Hematopoietic multipotent progenitor cell (in vitro differentiated cells): ENCODE measurements around the gene TNFAIP8L3. TPM values are rescaled to one million over a fixed set of nuclear protein-coding genes. Genes with fewer than 3 reads are reported as not detected.
A peak's percentile ranks its signal among the peaks of the same experiment; 100 is the strongest.

ENCODE experiments used
- DNase-seq, 3 donors: peaks; one replicate each; pipeline ENCODE4 v3.0.0-alpha.2; 2011 to 2015; ENCODE audit warnings: low read depth in 2 of 3, low spot score in 2 of 3
- total RNA-seq: library from RNA; depleted of rRNA; stranded (reverse); fragments of >200 nt; gene quantifications from one replicate; pipeline ENCODE4 v1.2.3, GENCODE V29; 2012

Gene TNFAIP8L3
- total RNA-seq, 1 donor: not detected

- DNase-seq: no peak
Measured at GRCh38 chr15:51119120-51119519, 24.4 kb upstream of the TNFAIP8L3 start.

GRCh38 chr15:51117270-51117669 is 22.6 kb upstream of the TNFAIP8L3 start:
- no peak for DNase-seq

GRCh38 chr15:51114437-51115119 is 19.9 kb upstream of the TNFAIP8L3 start:
- DNase-seq: no peak

- DNase-seq: no peak
Measured at GRCh38 chr15:51112078-51112477, 17.4 kb upstream of the TNFAIP8L3 start.

- no peak for DNase-seq
Measured at GRCh38 chr15:51111061-51111460, 16.4 kb upstream of the TNFAIP8L3 start.

GRCh38 chr15:51110171-51110570 is 15.5 kb upstream of the TNFAIP8L3 start:
- no peak for DNase-seq

GRCh38 chr15:51108933-51109550 is 14.3 kb upstream of the TNFAIP8L3 start:
- no peak for DNase-seq

GRCh38 chr15:51107612-51108011 is 12.9 kb upstream of the TNFAIP8L3 start:
- DNase-seq: no peak

- no peak for DNase-seq
Measured at GRCh38 chr15:51106481-51106880, 11.8 kb upstream of the TNFAIP8L3 start.

- no peak for DNase-seq
Measured at GRCh38 chr15:51105430-51106016, 10.8 kb upstream of the TNFAIP8L3 start.

- DNase-seq: no peak
Measured at GRCh38 chr15:51104512-51104911, 9.8 kb upstream of the TNFAIP8L3 start.

GRCh38 chr15:51103330-51103729 is 8.6 kb upstream of the TNFAIP8L3 start:
- no peak for DNase-seq

GRCh38 chr15:51100785-51101489 is 6.2 kb upstream of the TNFAIP8L3 start:
- no peak for DNase-seq

GRCh38 chr15:51099185-51099584 is 4.5 kb upstream of the TNFAIP8L3 start:
- no peak for DNase-seq

GRCh38 chr15:51098331-51098619 is 3.6 kb upstream of the TNFAIP8L3 start:
- DNase-seq: no peak

- no peak for DNase-seq
Measured at GRCh38 chr15:51097553-51098330, 3.0 kb upstream of the TNFAIP8L3 start.

- DNase-seq: no peak
Measured at GRCh38 chr15:51096976-51097375, 2.3 kb upstream of the TNFAIP8L3 start.

GRCh38 chr15:51095681-51096331 is 1.1 kb upstream of the TNFAIP8L3 start:
- no peak for DNase-seq

GRCh38 chr15:51093839-51094605 is 684 bp downstream of the TNFAIP8L3 start:
- peak in 1 of 3 donors; percentile 28 for DNase-seq

GRCh38 chr15:51093488-51093838 is 1.2 kb downstream of the TNFAIP8L3 start:
- no peak for DNase-seq
